ENCODE measurements around the gene POTEG.
"Not testable (repeated sequence)": the region's sequence is repeated elsewhere in the genome, so short reads cannot be mapped to it uniquely, and the experiment has no call there.

POTEG gene

DNA sequence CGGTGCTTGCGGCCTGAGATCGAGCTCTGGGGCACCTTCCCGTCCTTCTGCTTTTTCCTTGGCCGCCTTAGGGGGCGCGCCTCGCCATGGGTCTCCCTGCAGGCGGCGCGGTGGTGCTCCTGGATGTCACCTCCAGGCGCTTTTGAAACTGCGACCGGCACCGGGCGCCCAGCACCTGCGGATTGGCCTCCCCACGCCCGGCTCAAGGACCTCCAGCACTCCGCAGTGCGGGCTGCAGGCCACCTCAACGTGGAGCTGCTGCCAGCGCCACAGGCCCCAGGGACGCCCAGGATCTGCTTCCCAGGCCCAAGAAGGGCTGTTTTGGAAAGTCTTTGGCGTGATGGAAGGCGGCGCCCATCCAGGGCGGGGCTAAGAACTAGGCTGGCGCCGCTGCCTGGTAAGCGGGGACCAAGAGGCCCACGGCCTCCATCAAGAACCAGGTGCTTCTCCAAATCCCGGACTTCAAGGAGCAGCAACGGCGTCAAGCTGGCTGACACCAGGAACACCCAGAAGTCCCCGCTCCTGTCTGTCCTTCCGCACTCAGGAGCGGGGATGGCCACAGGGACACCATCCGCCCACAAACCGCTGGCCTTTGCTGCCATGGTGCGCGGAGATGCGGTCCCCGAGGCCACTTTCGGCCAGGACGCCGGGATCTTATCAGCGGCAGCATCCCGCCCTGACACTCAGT lies 61.2 kb downstream of the POTEG start:
- DNase-seq (ENCODE audit: low read depth), result not testable (repeated sequence)

DNA sequence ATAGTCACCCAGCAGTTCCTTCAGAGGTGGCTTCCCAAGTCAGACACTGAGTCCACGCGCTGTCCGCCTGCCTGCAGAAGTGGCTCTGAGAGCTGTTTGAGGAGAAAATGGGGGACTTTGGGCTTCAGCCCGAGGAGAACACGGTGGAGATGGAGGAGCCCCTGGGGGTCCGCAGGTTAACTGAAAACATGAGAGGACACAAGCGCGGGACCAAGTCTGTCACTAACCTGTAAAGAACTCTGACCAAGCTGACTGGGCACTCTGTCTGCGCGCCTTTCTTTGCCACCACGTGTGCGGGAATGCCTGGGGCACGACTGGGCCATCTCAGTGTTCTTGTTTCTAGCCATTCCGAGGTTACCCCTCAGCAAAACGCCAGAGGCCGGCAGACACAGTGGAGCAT lies 62.4 kb downstream of the POTEG start:
- not testable (repeated sequence) for DNase-seq (ENCODE audit: low read depth)

DNA sequence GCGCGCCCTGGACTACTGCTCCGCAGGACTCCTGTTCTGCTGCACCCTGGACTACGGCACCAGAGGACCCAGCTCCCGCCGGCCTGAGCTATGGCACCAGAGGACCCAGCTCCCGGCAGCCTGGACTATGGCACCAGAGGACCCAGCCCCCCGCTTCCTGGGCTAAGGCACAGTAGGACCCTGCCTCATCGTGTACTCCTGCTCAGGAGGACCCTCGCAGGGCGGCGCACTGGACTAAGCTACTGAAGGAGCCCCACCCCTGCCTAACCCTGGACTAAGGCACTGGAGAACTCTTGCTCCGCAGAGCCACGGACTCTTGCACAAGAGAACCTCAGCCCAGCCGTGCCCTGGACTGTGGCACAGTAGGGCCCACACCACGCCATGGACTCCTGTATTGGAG lies 71.3 kb downstream of the POTEG start:
- not testable (repeated sequence) for DNase-seq (ENCODE audit: low read depth)

DNA sequence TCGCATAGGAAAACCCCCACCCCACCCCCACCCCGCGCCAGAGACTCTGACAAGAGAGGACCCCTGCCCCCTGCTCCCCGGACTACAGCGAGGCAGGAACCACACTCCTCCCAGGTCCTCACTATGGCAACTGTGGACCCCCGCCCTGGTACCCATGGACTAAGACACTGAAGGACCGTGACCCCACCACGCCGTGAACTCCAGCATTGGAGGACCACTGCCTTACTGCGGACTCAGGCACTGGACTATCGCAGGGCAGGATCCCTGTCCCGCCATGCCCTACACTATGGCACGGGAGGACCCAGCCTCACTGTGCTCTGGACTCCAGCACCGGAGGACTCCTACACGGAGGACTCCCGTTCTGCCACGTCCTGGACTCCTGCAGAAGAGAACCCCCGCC lies 71.8 kb downstream of the POTEG start:
- DNase-seq (ENCODE audit: low read depth), result not testable (repeated sequence)

DNA sequence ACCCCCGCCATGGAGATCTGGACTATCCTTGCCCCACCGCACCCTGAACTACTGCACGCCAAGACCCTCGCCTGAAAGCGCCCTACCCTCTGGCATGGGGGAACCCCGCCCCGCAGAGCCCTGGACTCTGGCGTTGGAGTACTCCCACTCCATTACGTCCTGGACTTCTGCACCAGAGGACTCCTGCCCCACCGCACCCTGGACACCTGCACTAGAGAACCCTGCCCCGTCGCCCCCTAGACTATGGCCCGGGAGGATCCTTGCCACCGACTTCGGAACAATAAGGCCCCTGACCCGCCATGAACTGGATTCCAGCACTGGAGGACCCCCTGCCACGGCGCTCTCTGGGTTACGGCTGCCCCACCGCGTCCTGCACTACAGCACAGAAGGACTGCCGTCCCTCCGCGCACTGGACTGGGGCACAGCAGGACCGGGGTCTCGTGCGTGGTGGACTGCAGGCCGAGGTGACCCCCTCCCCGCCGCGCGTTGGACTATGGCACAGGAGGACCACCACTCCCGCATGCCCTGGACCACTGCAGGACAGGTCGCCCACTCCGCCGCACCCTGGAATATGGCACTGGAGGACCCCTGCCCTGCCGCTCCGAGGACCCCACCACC lies 72.4 kb downstream of the POTEG start:
- not testable (repeated sequence) for DNase-seq (ENCODE audit: low read depth)

DNA sequence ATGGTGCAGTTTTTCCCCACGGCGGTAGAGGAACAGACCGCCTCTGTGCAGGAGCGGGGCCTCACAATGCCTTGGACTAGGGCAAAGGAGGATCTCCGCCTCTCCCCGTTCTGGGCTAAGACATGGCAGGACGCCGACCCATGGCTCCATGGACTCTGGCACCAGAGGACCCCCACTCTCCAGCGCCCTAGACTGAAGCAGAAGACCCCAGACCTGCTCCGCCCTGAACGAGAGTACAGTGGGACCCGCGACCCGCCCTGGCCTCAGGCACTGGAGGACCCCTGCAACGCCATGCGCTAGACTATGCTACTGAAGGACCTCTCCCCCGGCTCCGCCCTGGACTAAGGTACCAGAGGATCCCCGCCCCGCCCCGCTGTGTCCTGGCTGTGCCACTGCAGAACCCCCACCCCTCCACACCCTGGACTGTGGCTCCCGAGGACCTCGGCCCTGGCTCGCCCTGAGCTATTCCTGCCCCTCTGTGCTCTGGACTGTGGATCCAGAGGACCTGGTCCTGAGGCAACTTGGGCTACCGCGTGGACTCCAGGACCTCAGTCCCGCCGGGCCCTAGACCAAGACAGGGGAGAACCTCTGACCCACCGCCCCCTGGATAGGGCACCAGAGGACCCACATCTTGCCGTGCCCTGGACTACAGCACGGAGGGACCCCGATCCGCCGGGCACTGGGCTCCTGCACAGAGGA lies 73.1 kb downstream of the POTEG start:
- DNase-seq (ENCODE audit: low read depth), result not testable (repeated sequence)

Data from stromal cell of bone marrow (primary cell).